COLO829 (cell line): ENCODE data around the gene GAGE12G.
"Not testable (repeated sequence)": the region's sequence is repeated elsewhere in the genome, so short reads cannot be mapped to it uniquely, and the experiment has no call there.

Experiments used
- DNase-seq: peaks from one replicate; pipeline ENCODE4 v3.0.0; 2012; ENCODE audit warnings: low spot score

Gene GAGE12G, protein sequence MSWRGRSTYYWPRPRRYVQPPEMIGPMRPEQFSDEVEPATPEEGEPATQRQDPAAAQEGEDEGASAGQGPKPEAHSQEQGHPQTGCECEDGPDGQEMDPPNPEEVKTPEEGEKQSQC

DNA sequence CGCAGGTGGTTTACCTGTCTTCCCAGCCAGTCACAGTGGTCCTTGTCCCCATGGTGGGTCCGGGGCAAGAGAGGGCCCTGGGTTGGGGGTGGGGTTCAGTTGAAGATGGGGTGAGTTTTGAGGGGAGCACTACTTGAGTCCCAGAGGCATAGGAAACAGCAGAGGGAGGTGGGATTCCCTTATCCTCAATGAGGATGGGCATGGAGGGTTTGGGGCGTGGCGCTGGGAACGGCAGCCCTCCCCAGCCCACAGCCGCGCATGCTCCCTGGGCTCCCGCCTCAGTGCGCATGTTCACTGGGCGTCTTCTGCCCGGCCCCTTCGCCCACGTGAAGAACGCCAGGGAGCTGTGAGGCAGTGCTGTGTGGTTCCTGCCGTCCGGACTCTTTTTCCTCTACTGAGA lies at the start of gene GAGE12G:
Gene GAGE12G (plus strand): TSS at position 301 of the 400 bp plus-strand sequence. CDS start 1,155 bp downstream, outside the sequence.
- DNase-seq, result not testable (repeated sequence)

DNA sequence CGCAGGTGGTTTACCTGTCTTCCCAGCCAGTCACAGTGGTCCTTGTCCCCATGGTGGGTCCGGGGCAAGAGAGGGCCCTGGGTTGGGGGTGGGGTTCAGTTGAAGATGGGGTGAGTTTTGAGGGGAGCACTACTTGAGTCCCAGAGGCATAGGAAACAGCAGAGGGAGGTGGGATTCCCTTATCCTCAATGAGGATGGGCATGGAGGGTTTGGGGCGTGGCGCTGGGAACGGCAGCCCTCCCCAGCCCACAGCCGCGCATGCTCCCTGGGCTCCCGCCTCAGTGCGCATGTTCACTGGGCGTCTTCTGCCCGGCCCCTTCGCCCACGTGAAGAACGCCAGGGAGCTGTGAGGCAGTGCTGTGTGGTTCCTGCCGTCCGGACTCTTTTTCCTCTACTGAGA lies 38.3 kb upstream of the GAGE12G start, which contains the start of gene GAGE12C:
Gene GAGE12C (plus strand): TSS at position 301 of the 400 bp plus-strand sequence. CDS start 1,155 bp downstream, outside the sequence.
- not testable (repeated sequence) for DNase-seq

DNA sequence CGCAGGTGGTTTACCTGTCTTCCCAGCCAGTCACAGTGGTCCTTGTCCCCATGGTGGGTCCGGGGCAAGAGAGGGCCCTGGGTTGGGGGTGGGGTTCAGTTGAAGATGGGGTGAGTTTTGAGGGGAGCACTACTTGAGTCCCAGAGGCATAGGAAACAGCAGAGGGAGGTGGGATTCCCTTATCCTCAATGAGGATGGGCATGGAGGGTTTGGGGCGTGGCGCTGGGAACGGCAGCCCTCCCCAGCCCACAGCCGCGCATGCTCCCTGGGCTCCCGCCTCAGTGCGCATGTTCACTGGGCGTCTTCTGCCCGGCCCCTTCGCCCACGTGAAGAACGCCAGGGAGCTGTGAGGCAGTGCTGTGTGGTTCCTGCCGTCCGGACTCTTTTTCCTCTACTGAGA lies 28.8 kb upstream of the GAGE12G start, which contains the start of gene GAGE12D:
Gene GAGE12D (plus strand): TSS at position 301 of the 400 bp plus-strand sequence. CDS start 1,155 bp downstream, outside the sequence.
- not testable (repeated sequence) for DNase-seq

DNA sequence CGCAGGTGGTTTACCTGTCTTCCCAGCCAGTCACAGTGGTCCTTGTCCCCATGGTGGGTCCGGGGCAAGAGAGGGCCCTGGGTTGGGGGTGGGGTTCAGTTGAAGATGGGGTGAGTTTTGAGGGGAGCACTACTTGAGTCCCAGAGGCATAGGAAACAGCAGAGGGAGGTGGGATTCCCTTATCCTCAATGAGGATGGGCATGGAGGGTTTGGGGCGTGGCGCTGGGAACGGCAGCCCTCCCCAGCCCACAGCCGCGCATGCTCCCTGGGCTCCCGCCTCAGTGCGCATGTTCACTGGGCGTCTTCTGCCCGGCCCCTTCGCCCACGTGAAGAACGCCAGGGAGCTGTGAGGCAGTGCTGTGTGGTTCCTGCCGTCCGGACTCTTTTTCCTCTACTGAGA lies 19.2 kb upstream of the GAGE12G start, which contains the start of gene GAGE12E:
Gene GAGE12E (plus strand): TSS at position 301 of the 400 bp plus-strand sequence. CDS start 1,155 bp downstream, outside the sequence.
- DNase-seq, result not testable (repeated sequence)

DNA sequence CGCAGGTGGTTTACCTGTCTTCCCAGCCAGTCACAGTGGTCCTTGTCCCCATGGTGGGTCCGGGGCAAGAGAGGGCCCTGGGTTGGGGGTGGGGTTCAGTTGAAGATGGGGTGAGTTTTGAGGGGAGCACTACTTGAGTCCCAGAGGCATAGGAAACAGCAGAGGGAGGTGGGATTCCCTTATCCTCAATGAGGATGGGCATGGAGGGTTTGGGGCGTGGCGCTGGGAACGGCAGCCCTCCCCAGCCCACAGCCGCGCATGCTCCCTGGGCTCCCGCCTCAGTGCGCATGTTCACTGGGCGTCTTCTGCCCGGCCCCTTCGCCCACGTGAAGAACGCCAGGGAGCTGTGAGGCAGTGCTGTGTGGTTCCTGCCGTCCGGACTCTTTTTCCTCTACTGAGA lies 9.7 kb upstream of the GAGE12G start, which contains the start of gene GAGE12F:
Gene GAGE12F (plus strand): TSS at position 301 of the 400 bp plus-strand sequence. CDS start 1,155 bp downstream, outside the sequence.
- not testable (repeated sequence) for DNase-seq

DNA sequence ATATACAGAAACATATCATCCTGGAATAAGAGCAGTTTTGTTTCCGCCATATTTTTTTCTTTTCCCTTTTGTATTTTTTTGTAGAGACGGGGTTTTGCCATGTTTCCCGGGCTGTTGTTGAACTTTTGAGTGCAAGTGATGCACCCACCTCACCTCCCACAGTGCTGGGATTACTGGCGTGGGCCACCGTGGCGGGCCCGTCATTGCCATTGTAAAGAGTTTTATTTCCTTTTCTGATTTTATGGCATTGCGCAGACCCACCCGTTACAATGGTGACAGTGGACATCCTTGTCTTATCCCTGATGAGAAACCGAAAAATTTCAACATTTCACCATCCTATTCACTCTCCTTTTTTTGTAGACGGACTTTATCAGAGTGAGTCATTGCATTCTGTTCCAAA lies 1.5 kb upstream of the GAGE12G start:
- not testable (repeated sequence) for DNase-seq

DNA sequence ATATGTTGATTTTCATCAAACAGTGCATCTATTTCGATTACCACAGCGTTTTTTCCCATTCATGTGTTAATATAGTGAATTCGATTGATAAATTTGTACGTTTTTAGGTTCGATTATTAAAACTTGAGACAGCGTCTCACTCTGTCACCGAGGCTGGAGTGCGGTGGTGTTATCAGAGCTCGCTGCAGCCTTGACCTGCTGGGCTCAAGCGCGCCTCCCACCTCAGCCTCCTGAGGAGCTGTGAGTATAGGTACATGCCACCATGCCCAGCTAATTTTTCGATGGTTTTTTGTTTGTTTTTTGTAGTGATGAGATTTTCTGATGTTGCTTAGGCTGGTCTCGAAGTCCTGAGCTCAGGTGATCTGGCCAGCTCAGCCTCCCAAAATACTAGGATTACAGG lies 1.0 kb upstream of the GAGE12G start:
- DNase-seq, result not testable (repeated sequence)

DNA sequence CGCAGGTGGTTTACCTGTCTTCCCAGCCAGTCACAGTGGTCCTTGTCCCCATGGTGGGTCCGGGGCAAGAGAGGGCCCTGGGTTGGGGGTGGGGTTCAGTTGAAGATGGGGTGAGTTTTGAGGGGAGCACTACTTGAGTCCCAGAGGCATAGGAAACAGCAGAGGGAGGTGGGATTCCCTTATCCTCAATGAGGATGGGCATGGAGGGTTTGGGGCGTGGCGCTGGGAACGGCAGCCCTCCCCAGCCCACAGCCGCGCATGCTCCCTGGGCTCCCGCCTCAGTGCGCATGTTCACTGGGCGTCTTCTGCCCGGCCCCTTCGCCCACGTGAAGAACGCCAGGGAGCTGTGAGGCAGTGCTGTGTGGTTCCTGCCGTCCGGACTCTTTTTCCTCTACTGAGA lies 9.4 kb downstream of the GAGE12G start, which contains the start of gene GAGE12H:
Gene GAGE12H (plus strand): TSS at position 301 of the 400 bp plus-strand sequence. CDS start 1,155 bp downstream, outside the sequence.
- not testable (repeated sequence) for DNase-seq

DNA sequence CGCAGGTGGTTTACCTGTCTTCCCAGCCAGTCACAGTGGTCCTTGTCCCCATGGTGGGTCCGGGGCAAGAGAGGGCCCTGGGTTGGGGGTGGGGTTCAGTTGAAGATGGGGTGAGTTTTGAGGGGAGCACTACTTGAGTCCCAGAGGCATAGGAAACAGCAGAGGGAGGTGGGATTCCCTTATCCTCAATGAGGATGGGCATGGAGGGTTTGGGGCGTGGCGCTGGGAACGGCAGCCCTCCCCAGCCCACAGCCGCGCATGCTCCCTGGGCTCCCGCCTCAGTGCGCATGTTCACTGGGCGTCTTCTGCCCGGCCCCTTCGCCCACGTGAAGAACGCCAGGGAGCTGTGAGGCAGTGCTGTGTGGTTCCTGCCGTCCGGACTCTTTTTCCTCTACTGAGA lies 19.0 kb downstream of the GAGE12G start, which contains the start of gene GAGE2A:
Gene GAGE2A (plus strand): TSS at position 301 of the 400 bp plus-strand sequence. CDS start 1,155 bp downstream, outside the sequence.
- not testable (repeated sequence) for DNase-seq

DNA sequence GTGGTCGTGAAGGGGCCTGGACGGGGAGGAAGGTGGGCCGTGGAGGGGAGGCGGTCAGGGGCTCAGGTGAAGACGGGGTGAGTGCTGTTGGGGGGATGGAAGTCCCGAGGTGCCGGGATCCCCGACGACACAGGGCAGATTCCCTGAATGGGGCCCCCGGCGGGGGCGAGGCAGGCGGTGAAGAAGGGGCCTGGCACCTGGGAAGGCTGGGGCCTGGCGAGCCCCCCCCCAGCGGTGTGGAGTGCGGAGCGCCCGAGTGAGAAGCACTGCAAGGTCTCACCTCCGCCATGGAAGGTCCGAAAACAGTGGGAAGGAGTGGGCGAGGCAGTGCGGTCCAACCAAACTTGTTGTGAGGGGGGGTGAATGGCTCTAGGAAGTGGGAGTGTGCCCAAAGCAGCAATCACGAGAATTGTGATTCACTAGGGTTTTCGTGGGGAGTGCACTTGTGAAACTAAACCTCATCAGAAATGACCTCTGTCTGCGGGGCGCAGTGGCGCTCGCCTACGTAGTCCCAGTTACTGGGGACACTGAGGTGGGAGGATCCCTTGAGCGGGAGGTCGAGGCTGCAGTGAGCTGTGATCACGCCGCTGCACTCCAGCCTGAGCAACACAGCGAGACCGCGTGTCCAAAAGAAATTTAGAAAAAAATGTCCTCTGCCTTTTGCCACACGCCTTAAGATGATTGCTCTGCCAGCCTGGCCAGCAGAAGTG lies 19.7 kb downstream of the GAGE12G start:
- DNase-seq, result not testable (repeated sequence)

DNA sequence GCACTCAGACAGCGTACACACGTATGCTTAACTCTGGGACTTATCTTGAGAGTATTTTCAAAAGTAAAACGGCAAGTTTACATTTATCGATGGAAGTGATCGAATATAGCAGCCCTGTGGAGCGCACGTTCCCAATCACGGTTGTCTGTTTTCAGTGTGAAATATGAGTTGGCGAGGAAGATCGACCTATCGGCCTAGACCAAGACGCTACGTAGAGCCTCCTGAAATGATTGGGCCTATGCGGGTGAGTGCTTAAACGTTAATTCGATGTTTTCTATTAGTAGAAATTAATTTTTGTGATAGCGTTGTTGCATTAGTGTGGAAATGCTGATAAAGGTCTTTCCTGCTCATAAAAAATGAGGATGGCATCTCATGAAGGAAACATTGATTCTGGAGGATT lies 20.3 kb downstream of the GAGE12G start:
- DNase-seq, result not testable (repeated sequence)

DNA sequence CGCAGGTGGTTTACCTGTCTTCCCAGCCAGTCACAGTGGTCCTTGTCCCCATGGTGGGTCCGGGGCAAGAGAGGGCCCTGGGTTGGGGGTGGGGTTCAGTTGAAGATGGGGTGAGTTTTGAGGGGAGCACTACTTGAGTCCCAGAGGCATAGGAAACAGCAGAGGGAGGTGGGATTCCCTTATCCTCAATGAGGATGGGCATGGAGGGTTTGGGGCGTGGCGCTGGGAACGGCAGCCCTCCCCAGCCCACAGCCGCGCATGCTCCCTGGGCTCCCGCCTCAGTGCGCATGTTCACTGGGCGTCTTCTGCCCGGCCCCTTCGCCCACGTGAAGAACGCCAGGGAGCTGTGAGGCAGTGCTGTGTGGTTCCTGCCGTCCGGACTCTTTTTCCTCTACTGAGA lies 28.5 kb downstream of the GAGE12G start, which contains the start of gene GAGE1:
Gene GAGE1 (plus strand): TSS at position 301 of the 400 bp plus-strand sequence. CDS start 1,155 bp downstream, outside the sequence.
- DNase-seq, result not testable (repeated sequence)

DNA sequence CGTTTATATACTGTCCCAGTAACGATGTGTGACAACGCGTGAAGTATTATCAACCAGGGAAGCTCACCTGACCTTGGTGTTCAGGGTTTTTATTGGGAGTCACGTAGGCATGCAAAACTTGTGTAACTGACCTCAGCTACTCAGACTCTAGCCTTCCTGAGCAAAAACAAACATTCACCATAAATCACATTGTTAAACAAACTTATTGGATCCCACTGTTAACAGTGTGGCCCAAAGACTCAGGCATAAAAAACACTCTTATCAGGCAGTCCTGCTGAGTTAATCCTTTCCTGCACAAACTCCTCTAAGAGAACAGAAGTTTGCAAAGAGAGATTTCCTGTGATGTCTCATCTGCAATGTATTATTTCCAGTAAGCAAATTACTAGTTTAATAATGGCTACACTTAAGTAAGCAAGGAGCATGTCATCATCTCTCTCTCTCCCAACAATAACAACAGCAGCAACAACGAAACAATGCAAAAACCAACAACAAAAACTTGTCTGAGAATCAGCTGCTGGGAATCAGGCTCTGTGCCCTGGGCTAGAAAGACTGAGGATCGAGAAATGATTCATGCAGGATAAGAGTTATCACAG lies 40.6 kb downstream of the GAGE12G start:
- peak; percentile 24 for DNase-seq

DNA sequence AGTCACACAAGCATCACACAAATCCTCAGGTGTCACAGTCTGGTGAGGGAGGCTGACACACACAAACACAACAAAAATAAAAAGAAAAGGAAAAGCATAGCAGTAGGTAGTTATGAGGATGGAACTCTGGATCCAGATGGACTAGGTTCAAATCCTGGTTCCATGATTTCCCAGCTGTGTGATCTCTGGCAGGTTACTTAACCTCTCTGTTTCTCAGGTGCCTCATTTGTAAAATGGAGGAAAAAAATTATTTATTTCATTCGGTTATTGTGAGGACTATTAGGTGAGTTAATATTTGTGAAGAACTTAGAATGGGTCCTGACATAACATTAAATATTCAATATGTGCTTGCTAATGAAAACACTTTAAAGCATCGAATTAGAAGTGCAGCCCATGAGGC lies 48.4 kb downstream of the GAGE12G start:
- DNase-seq, result no peak
